GM18868 (cell line): ENCODE results near the gene TMEM120B.

Experiments used
- ATAC-seq: cut with Tn5 transposase; IDR thresholded peaks from one replicate; pipeline ENCODE4 v1.9.1; 2021; ENCODE audit warnings: mild to moderate bottlenecking, moderate library complexity; ENCODE audit not compliant: unreplicated experiment

Gene TMEM120B

GRCh38 chr12:121812921-121813896, 100.7 kb downstream of the TMEM120B start:
- no peak for ATAC-seq

GRCh38 chr12:121813951-121814350, 101.4 kb downstream of the TMEM120B start:
- ATAC-seq = no peak

GRCh38 chr12:121814429-121815119, 102.0 kb downstream of the TMEM120B start:
- ATAC-seq = no peak

- no peak for ATAC-seq
These were observed 102.7 kb downstream of the TMEM120B start for GRCh38 chr12:121815263-121815662.

- ATAC-seq = no peak
These were observed 104.5 kb downstream of the TMEM120B start for GRCh38 chr12:121816925-121817647.

GRCh38 chr12:121817648-121818043, 105.1 kb downstream of the TMEM120B start:
- ATAC-seq = no peak

GRCh38 chr12:121819212-121819949, 106.8 kb downstream of the TMEM120B start:
- ATAC-seq = no peak

- ATAC-seq = no peak
These were observed 107.5 kb downstream of the TMEM120B start for GRCh38 chr12:121820056-121820455.

- no peak for ATAC-seq
These were observed 110.0 kb downstream of the TMEM120B start for GRCh38 chr12:121822393-121823100.

- no peak for ATAC-seq
These were observed 110.7 kb downstream of the TMEM120B start for GRCh38 chr12:121823101-121823726.

- ATAC-seq = no peak
These were observed 111.2 kb downstream of the TMEM120B start for GRCh38 chr12:121823727-121824115.

GRCh38 chr12:121825041-121825523, 112.5 kb downstream of the TMEM120B start:
- ATAC-seq = no peak

- ATAC-seq = no peak
These were observed 114.0 kb downstream of the TMEM120B start for GRCh38 chr12:121826318-121827150.

- no peak for ATAC-seq
These were observed 115.0 kb downstream of the TMEM120B start for GRCh38 chr12:121827351-121828099.

- no peak for ATAC-seq
These were observed 115.8 kb downstream of the TMEM120B start for GRCh38 chr12:121828306-121828705.

- ATAC-seq = no peak
These were observed 116.3 kb downstream of the TMEM120B start for GRCh38 chr12:121828826-121829225.

- ATAC-seq = no peak
These were observed 116.8 kb downstream of the TMEM120B start for GRCh38 chr12:121829250-121829918.
